ENCODE data around the gene TIMM13. TPM values are rescaled to one million over a fixed set of nuclear protein-coding genes. Genes with fewer than 3 reads are reported as not detected.
"Not testable (repeated sequence)": the region's sequence is repeated elsewhere in the genome, so short reads cannot be mapped to it uniquely, and the experiment has no call there.

Gene TIMM13
- total RNA-seq, 1 donor, result 24.2 TPM

GRCh38 chr19:2399582-2399981 lies 27.8 kb downstream of the TIMM13 start:
- no peak overlapping the region for H3K4me3 ChIP-seq (ENCODE audit: low read depth, low read length)
- TF ChIP-seq CTCF (IDR thresholded peaks at IDR 0.05; ENCODE audit: insufficient read depth, low read depth, low read length), result no peak
- DNase-seq (ENCODE audit: low read depth), result no peak

GRCh38 chr19:2398735-2399305 lies 28.6 kb downstream of the TIMM13 start:
- H3K4me3 ChIP-seq (ENCODE audit: low read depth, low read length), result no peak overlapping the region
- no peak for DNase-seq (ENCODE audit: low read depth)
- TF ChIP-seq CTCF (IDR thresholded peaks at IDR 0.05; ENCODE audit: insufficient read depth, low read depth, low read length), result no peak

- not testable (repeated sequence) for H3K4me3 ChIP-seq (ENCODE audit: low read depth, low read length); DNase-seq (ENCODE audit: low read depth)
These were observed 30.2 kb downstream of the TIMM13 start for GRCh38 chr19:2397173-2397572.

- not testable (repeated sequence) for DNase-seq (ENCODE audit: low read depth); H3K4me3 ChIP-seq (ENCODE audit: low read depth, low read length)
These were observed 32.0 kb downstream of the TIMM13 start for GRCh38 chr19:2395293-2395829.

- DNase-seq (ENCODE audit: low read depth), result no peak
- H3K4me3 ChIP-seq (ENCODE audit: low read depth, low read length), result no peak overlapping the region
- TF ChIP-seq CTCF (IDR thresholded peaks at IDR 0.05; ENCODE audit: insufficient read depth, low read depth, low read length), result no peak
These were observed 32.7 kb downstream of the TIMM13 start for GRCh38 chr19:2394442-2395292.

- no peak overlapping the region for H3K4me3 ChIP-seq (ENCODE audit: low read depth, low read length)
- no peak for TF ChIP-seq CTCF (IDR thresholded peaks at IDR 0.05; ENCODE audit: insufficient read depth, low read depth, low read length)
- DNase-seq (ENCODE audit: low read depth), result no peak
These were observed 33.3 kb downstream of the TIMM13 start for GRCh38 chr19:2394054-2394441.

- not testable (repeated sequence) for H3K4me3 ChIP-seq (ENCODE audit: low read depth, low read length)
These were observed 34.5 kb downstream of the TIMM13 start for GRCh38 chr19:2392899-2393298.

GRCh38 chr19:2392366-2392765 lies 35.0 kb downstream of the TIMM13 start:
- H3K4me3 ChIP-seq (ENCODE audit: low read depth, low read length), result no peak overlapping the region
- TF ChIP-seq CTCF (IDR thresholded peaks at IDR 0.05; ENCODE audit: insufficient read depth, low read depth, low read length), result no peak
- DNase-seq (ENCODE audit: low read depth), result no peak

More at GRCh38 chr19:2392899-2393298, 34.5 kb downstream of the TIMM13 start:
- DNase-seq (ENCODE audit: low read depth), result not testable (repeated sequence)
